ENCODE measurements around the gene KRTAP6-1. TPM values are rescaled to one million over a fixed set of nuclear protein-coding genes. Genes with fewer than 3 reads are reported as not detected.

Gene KRTAP6-1
- total RNA-seq, 1 donor from 2014 or later: not detected

DNA sequence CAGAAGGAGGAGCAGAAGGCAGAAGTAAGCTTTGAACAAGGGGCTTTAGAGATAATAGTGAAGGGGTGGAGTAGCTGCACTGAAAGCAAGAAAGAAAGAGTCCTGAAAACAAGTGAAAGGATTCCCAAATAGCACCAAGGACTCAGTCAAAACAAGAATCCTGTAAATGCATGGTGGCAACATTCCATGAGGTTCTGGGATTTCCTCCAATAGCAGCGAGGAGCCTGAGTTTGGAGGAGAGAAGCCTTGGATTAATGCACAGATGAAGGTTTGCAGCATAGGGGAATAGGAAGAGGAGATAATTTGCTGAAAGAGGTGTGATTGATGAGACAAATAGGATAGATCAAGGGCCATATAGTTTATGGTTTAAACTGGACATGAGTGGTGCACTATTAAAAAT lies 34.4 kb downstream of the KRTAP6-1 start:
- no peak for DNase-seq (ENCODE audit: low spot score)

GRCh38 chr21:30577766-30578165 lies 36.0 kb downstream of the KRTAP6-1 start:
- no peak for DNase-seq (ENCODE audit: low spot score)

DNA sequence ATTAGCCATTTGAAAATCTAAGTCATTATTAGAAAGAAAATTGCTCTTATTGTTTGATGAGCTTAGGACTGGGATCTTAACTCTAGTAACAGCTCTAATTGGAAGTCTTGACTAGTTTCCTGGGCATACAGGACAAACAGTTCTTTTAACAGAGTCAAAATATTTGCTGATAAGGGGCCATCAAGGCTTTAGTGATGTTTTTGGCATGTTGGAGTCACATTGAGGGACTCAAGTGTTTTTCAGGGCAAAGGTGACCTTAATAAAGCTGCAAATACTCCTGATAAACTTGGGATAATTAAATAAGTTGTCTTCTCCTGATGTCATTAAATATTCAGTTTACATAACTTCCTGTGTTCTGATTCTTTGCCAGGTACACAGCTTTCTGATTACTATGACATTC lies 46.1 kb downstream of the KRTAP6-1 start:
- DNase-seq (ENCODE audit: low spot score): no peak

DNA sequence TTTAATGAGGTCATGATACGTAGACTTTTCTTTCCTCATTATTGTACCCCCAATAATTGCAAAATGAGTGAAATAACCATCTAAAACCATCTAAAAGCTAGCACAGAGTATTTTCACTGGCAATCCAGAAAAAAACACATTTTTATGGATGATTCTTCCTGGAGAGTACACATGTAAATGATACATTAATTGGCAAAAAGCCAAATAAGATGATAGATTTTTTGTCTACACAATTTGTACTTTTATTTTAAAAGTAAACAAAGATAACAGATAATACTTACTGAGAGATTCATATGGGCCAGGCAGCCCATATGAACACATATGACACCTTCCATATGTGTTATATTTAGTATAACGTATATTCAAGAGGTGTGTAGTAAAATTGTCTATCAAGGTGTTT lies 50.1 kb downstream of the KRTAP6-1 start:
- no peak for DNase-seq (ENCODE audit: low spot score)

Other genes starting within 250 kb of the KRTAP6-1 start
- 1.2 TPM for gene KRTAP13-2, start 241.7 kb downstream of the KRTAP6-1 start, total RNA-seq (ENCODE audit: insufficient read depth, low replicate concordance)
- gene KRTAP13-1, start 217.9 kb downstream of the KRTAP6-1 start, total RNA-seq (ENCODE audit: insufficient read depth, low replicate concordance): not detected
- not detected for gene KRTAP13-3, start 188.0 kb downstream of the KRTAP6-1 start, total RNA-seq (ENCODE audit: insufficient read depth, low replicate concordance)
- 3.4 TPM for gene KRTAP13-4, start 183.7 kb downstream of the KRTAP6-1 start, total RNA-seq (ENCODE audit: insufficient read depth, low replicate concordance)
- gene KRTAP15-1, start 173.7 kb downstream of the KRTAP6-1 start, total RNA-seq (ENCODE audit: insufficient read depth, low replicate concordance): 5.5 TPM
- not detected for gene KRTAP19-1, start 133.6 kb downstream of the KRTAP6-1 start, total RNA-seq (ENCODE audit: insufficient read depth, low replicate concordance)
- 8.2 TPM for gene KRTAP19-2, start 126.5 kb downstream of the KRTAP6-1 start, total RNA-seq (ENCODE audit: insufficient read depth, low replicate concordance)
- gene KRTAP19-3, start 121.9 kb downstream of the KRTAP6-1 start, total RNA-seq (ENCODE audit: insufficient read depth, low replicate concordance): not detected
- not detected for gene KRTAP19-4, start 116.8 kb downstream of the KRTAP6-1 start, total RNA-seq (ENCODE audit: insufficient read depth, low replicate concordance)
- gene KRTAP19-5, start 111.8 kb downstream of the KRTAP6-1 start, total RNA-seq (ENCODE audit: insufficient read depth, low replicate concordance): 13.0 TPM
- gene KRTAP19-6, start 72.1 kb downstream of the KRTAP6-1 start, total RNA-seq (ENCODE audit: insufficient read depth, low replicate concordance): not detected
- not detected for gene KRTAP19-7, start 52.6 kb downstream of the KRTAP6-1 start, total RNA-seq (ENCODE audit: insufficient read depth, low replicate concordance)
- not detected for gene KRTAP22-2, start 23.5 kb downstream of the KRTAP6-1 start, total RNA-seq (ENCODE audit: insufficient read depth, low replicate concordance)
- gene KRTAP6-3, start 21.5 kb downstream of the KRTAP6-1 start, total RNA-seq (ENCODE audit: insufficient read depth, low replicate concordance): not detected
- not detected for gene KRTAP6-2, start 15.0 kb downstream of the KRTAP6-1 start, total RNA-seq (ENCODE audit: insufficient read depth, low replicate concordance)
- not detected for gene KRTAP22-1, start 12.8 kb downstream of the KRTAP6-1 start, total RNA-seq (ENCODE audit: insufficient read depth, low replicate concordance)
- 28.4 TPM for gene KRTAP20-1, start 2.5 kb upstream of the KRTAP6-1 start, total RNA-seq (ENCODE audit: insufficient read depth, low replicate concordance)
- not detected for gene KRTAP20-4, start 6.7 kb upstream of the KRTAP6-1 start, total RNA-seq (ENCODE audit: insufficient read depth, low replicate concordance)
- gene KRTAP20-2, start 21.3 kb upstream of the KRTAP6-1 start, total RNA-seq (ENCODE audit: insufficient read depth, low replicate concordance): 3.9 TPM
- not detected for gene KRTAP20-3, start 28.9 kb upstream of the KRTAP6-1 start, total RNA-seq (ENCODE audit: insufficient read depth, low replicate concordance)
- not detected for gene KRTAP21-3, start 104.8 kb upstream of the KRTAP6-1 start, total RNA-seq (ENCODE audit: insufficient read depth, low replicate concordance)
- gene KRTAP21-2, start 133.3 kb upstream of the KRTAP6-1 start, total RNA-seq (ENCODE audit: insufficient read depth, low replicate concordance): not detected
- not detected for gene KRTAP21-1, start 141.5 kb upstream of the KRTAP6-1 start, total RNA-seq (ENCODE audit: insufficient read depth, low replicate concordance)
- gene KRTAP8-1, start 199.3 kb upstream of the KRTAP6-1 start, total RNA-seq (ENCODE audit: insufficient read depth, low replicate concordance): not detected
- gene KRTAP7-1, start 215.8 kb upstream of the KRTAP6-1 start, total RNA-seq (ENCODE audit: insufficient read depth, low replicate concordance): 10.1 TPM

All from umbilical cord (tissue), 2 donors.